GM18867 (cell line): ENCODE results near the gene CBY1.
A peak's percentile ranks its signal among the peaks of the same experiment; 100 is the strongest.

Source experiments
- ATAC-seq: cut with Tn5 transposase; IDR thresholded peaks from one replicate; pipeline ENCODE4 v1.9.1; 2021; ENCODE audit warnings: mild to moderate bottlenecking, moderate library complexity; ENCODE audit not compliant: unreplicated experiment

Gene CBY1

DNA sequence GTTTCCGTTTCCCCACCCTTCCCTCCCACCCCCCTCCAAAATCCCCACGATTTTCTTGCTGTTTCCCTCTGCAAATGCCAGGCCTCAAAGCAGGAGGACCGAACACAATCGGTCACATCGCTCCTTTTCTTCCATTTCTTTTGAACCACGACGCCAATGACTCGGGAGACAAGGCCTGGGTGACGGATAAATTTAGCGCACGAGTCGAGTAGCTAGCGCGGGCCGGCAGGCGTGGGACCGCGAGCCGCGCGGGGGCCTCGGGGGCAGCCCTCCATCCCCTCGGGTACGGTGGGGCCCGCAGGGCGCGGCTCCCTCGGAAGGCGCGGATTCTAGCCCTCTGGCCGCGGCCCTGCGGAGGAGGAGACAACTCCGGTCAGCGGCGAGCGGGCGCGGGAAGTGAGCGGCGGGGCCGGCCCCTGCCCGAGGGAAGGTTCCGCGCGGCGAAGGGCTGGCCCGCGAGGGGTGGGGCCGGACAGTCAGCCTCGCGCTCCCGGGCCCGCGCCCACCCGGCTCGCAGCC lies 43.9 kb downstream of the CBY1 start:
- no peak for ATAC-seq

DNA sequence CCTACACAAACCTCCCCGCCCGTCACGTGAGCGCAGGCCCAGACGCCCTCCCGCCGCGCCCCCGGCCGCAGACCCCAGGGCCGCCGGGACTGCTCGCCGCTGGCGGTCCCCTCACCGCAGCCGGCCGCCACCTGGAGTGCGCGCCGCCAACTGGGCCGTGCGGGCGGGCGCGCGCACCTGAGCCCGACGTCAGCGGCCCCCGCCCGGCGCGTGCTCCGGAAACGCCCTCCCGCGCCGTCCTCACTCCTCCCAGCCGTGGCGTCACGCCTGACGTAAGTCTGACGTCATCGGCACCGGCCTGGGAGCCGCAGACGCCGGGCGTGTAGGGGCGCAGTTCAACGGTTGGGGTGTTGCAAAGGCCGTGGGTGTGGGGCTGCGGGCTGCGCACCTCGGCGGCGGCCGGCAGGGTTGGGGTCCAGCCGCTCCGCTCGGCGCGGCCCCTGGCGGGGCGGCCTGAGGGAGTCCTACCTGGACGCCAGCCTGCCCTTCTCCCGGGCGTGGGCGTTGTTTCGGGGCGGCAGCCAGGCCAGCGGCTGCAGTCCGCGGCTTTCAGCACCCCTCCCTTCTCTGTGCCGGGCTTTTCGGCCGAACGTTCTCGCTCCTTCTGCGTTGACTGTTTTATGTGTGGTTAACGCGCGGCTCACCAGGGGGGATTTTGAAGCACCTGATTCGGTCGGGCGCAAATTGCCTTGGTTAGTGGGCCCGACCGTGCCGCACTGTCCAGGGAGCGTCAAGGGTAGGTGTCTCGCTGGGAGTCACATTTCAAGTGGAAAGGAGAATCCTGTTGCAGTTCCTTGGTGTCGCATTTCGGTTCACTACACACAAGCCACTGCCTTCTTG lies 44.6 kb downstream of the CBY1 start, which contains the start of gene JOSD1:
JOSD1 (minus strand) TSS at position 155 of the 840 bp plus-strand sequence. CDS start 956 bp downstream, outside the sequence.
- ATAC-seq, result peak; percentile 44

DNA sequence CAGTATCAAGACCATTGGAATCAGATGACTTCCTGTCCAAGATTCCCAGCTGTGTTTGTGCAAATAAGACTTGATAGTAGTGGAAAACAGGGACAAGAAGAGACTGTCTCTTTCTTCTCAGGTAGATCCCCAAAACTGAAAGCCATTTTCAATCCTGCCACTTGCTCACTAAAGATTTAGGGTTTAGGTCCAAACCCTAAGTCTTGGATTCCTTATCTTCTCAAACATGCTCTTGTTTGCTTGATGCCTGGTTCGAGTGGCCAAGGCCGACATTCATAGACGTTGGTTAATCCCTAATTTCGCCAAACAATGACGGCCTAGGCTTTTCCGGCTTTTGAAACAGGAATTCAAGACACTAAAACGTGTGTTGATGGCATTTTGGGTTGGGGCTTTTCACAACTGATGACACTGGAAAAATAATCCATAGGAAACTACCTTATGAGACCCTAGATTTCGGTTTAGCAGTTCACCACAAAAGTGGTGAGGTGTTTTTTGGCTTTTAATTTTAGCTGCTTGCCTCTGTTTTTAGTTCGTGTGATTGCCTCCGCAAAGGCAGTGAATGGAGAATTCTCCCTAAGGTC lies 48.3 kb downstream of the CBY1 start:
- no peak for ATAC-seq

DNA sequence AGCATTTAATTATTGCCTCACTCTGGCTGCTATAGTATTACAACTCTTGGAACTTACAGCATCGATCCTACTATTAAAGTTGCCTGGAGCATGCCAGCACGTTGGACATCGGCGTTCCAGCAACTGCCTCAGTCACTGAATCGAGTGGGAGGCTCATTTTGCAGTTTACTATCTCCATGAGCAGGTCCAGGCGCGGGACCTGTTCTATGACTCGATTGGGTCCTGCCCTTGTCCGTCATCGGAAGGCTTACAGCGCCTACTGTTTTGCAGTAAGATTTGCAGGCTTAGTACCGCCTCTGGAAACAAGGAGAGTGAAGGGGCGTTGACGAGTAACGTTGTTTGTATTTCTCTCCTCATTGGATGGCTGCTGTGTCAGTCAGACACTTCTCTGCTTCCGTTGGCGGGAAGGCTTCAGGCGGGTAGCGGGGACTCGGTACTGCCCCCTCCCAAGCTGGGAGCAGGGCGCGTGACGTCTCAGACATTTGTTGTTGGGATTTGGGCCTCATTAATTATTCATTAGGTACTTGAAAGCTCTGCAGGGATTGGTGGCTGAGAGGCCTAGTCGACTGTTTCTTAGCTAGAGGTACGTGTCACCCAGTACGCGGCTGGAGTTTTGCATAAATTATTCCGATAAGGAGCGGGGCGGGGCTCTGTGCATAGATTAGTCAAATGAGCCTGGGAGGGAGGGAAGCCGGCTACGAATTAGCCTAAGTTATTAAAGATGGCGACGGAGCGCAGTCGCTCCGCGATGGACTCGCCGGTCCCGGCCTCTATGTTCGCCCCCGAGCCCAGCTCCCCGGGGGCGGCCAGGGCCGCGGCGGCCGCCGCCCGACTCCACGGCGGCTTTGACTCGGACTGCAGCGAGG lies 49.0 kb downstream of the CBY1 start, which contains the start of gene GTPBP1:
GTPBP1 (plus strand) TSS at position 710 of the 866 bp plus-strand sequence; CDS start at position 722, 12 bp downstream.
- peak; percentile 72 for ATAC-seq

DNA sequence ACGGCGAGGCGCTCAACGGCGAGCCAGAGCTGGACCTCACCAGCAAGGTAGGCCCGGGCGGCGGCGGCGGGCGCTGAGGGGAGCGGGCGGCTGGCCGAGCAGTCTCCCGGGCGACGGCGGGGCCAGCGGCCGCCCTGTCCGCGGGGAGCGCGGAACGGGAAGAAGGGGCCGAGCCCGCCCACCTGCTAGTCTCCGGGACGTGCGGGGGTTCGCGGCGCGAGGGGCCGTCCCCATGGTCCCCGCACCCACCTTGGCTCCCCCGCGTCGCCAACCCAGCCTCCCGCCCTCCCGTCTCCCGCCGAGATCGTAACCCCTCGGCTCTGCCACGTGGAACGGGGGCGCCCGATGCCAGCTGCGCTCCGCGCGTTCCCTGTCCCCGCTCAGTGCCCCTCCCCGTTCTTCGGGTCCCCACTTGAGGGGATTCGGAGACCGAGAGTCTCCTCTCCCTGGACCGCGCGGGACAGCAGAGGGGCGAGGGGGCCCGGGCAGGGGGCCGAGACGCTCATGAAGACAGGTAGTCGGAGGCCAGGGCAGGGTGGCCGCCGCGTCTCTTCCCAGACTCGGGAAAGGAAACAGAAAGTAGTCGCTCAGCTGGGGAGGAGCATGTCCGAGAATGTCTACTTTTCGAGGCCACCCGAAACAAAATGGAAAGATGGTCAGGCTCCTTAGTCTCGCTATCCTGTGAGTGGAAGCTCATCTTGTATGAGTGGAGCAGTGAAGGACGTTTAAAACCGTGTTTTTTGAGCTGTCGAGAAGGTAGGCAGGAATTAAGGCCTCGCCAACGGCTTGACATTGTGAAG lies 49.9 kb downstream of the CBY1 start:
- peak; percentile 4 for ATAC-seq

DNA sequence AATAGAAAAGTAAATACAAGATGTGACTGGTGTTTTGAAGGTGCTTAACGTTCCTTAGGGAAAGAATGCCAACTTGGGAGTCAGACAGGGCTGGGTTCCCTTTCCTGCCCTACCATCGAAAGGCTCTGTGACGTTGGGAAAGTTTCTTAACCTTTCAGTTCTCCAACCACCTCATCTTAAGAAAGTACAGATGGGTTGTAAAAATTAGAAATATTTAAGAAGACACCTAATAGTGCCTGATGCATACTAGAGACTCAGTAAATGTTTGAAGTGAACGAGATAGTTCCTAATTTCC lies 50.4 kb downstream of the CBY1 start:
- ATAC-seq, result no peak

DNA sequence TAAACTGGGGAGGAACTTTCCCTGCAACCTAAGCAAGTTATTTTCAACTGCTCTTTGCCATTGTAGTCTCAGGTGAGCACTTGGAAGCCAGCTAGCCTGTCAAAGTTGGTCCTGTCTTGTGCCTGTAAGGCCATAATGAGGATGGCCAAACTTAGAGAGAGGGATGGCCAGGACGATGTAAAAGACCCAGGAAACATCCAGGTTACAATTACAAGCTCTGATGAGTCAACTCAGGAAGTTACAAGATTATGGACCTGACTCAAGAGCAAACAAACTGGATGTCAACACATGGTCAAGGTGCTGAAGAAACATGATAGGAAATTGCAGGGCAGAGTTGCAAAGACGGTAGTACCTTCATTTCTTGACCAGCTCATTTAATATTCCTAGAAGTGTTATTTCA lies 50.9 kb downstream of the CBY1 start:
- no peak for ATAC-seq

DNA sequence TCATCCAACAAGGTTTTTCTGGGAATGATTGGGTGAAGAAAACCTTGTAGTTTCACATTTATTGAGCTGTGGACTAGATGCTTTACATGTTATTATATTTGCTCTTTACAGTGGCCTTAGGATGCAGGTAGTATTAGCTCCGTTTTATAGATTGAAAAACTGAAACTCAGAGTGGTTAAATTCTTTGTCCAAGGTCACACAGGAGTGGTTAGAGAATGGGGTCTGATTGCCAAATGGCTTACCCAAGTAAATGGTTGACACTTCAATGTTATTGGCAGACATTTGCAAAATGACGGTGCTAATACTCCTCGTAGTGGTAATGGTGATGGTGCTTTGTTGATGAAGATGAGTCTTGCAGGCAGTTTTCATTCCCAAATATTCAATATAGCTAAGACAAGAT lies 51.5 kb downstream of the CBY1 start:
- no peak for ATAC-seq

DNA sequence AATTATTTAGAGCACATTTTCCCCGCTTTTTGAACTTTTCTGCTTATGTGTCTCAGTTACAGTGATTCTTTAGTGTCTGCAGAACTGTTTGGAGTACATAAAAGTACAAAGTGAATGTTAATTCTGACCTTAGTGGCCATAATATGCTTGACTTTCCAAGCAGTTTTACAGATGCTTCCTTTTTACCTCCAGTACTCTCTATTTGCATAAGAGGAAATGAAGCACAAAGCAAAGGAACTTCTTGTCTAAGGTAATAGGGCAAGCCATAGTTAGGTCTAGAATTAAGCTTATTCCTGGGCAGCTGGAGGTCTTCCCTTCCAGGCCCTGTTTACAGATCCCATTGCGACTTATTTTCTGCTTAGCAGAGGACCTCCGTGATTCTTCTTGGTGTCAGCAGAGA lies 52.9 kb downstream of the CBY1 start:
- ATAC-seq, result no peak

DNA sequence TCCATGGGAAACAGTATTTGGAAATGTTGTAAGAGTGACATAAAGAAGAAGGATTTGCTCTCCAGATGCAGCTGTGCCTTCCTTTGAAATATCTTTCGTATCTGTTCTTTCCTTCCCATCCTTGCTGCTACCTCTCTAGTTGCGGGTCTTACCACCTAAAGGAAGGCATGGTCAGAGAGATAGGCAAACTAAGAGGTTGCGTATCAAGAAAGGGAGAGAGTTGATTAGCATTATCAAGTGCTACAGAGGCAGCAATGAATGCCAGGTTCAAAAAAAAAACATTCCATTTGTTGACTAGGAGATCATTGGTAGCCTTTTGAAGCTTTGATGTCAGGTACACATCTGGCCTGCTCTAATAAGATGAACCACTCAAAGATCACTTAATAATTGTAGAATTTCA lies 53.9 kb downstream of the CBY1 start:
- no peak for ATAC-seq

DNA sequence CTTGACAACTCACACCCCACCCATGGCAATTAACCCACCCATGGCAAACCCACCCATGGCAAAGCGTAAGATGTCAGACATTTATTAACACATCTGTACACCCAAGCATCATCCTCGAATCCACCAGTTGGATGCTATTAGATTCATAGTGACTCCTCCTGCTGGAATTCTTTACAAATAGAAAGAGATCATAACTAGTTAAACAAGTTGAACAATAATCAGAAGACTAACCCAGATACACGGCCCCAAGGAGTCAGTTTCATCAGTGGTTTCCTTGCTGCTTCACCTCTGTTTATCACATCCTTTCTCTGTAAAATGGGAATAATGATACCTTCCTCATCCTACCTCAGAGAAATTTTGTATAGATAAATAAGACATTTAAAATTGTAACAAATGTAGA lies 54.4 kb downstream of the CBY1 start:
- ATAC-seq, result no peak

DNA sequence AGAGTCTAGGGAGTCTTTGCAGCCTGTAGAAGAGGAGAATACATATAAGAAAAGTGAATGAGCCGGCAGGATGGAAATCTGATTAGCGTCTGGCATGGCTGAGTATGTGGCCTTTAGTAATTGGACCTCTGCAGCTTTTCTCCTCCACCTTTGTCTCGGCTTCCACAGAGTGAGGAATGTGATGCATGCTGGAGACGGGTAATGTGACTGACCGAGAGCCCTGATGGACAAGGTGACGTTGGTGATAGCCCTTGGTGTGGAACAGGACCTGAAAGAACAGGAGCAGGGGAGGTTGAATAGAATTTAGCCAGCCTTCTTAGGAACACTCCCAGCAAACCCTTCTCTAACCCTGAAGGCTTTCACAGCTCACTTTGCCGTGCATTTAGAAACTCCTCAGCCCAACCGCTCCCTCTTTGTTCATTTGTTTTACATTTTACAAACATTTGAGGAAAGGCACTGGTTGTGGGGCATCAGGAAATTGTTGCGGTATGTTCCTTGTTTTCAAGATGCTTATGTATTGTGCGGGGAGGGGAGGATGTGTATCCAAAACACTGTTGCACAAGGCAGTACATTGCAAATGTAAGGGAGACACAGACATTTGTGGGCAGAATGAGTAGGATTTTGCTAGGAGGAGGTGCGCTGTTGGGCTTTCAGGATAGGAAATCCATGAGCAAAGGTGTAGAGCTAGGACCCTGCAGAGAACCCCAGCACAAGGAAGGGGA lies 56.2 kb downstream of the CBY1 start:
- ATAC-seq, result no peak

DNA sequence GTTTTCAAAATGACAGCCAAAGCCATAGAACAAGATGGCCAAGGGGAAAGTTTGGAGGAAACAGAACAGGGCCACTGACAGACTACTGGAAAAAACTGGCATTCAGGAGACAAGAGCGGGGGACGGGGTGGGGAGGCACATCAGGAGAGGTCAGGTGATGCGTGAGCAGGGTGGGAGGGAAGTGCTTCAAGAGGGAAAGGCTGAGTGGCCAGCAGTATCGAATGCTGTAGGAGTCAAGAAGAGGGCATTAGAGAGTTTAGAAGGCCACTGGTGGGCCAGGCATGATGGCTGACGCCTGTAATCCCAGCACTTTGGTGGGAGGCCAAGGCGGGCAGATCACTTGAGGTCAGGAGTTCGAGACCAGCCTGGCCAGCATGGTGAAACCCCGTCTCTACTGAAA lies 57.5 kb downstream of the CBY1 start:
- ATAC-seq, result no peak

DNA sequence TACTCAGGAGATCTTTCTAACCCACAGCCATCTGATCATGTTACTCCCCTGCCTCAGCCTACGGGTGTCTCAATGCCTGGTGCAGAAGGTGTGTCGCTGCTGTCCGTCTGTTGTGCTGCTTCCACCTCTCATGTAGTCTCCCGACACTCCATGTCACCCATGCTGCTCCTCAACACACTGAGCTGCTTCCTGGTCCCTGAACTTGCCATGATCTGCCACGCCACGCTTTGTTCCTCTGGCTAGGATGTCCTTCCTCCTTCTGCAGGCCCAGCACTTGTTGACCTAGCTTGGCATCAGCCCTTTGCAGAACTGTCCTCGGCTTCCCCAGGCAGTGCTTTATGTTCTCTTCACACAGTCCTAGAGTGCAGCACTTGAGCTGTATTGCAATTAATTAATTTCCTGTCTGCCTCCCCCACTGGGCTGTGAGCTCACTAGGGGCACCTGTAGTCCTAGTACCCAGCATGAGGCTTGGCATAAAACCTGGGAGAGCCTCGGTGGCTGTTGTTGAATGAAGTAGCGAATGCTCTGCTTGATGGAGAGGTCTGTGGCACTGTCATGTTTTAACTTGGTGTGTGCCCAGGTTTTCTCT lies 58.8 kb downstream of the CBY1 start:
- no peak for ATAC-seq

DNA sequence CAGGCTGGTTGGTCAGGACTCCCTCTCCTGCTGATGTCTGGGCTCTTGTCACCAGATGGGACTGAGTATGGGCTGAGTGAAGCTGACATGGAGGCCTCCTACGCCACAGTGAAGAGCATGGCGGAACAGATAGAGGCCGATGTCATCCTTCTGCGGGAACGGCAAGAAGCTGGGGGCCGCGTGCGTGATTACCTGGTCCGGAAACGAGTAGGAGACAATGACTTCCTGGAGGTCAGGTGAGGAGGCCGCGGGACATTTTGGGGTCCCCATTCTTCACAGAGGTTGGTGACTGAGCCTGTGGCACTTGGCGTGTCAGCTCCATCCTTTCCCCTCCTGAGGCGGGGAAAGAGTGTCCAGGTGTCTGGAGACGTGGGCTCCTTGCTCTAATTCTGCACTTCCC lies 59.4 kb downstream of the CBY1 start:
- no peak for ATAC-seq

DNA sequence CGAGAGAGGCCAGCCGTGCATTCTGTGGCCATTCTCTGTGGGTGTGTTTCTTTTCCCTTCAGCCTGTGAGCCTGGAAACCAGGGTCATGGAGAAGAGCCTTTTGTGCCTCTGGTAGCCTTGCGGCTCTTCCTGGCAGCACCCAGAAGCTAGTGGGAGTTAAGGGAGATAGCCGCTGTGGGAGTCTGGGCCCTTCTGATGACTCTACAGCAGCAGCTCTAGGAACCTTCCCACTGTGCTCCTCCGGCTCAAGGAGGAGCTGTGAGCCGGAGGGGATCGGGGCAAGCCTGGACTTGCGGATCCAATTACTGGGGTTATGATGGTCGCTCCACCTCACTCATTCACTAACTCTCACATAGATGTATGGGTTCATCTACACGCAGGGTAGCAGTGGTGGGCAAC lies 59.8 kb downstream of the CBY1 start:
- ATAC-seq, result no peak

DNA sequence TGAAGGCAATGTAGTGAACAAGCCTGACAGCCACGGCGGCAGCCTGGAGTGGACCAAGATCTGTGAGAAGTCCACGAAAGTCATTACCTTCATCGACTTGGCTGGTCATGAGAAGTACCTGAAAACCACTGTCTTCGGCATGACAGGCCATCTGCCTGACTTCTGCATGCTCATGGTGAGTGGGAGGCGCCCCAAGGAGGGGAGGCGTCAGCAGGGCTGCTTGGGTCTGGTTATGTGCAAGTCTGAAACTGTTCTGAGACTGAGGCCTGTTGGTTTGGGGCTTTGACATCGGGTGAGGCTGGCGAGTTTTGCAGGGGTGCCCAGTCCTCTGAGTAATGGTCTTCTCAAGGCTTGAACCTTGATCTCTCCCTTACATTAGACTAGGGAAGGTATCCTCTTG lies 60.4 kb downstream of the CBY1 start:
- ATAC-seq, result no peak

DNA sequence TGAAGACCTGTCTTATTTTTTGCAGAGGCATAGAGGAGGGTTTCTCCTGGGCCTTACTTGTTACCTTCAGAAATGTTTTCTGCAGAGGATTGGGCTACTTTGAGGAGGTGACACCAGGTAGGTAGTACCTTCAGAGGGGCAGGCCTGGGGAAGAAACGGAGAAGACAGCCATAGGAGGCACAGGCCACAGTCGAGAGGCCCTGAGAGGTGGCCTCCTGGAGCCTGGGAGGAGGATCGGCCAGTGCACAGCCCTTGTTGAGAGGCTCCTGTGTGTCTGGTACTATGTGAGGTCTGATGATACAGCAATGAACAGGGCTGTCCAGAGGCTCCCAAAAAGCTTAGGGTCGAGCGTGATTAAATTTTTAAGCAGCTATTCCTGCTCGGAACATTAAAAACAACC lies 60.8 kb downstream of the CBY1 start:
- ATAC-seq, result no peak

DNA sequence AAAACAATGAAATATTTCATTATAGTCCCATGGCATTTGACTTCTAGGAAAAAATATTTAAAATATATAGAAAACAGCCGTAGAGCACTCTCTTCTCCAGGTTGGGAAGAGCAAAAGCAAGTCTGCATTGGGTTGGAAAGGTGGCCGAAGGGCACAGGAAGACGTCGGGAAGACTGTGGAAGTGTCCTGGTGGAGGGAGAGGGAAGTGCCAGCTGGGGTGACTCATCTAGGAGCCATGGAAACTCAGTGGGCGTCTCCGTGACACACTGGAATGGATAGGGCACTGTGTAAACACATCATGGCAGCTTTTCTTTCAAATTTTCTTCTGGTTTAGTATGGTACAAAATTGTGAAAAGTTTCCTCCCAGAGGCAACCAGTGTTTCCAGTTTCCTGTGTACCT lies 62.0 kb downstream of the CBY1 start:
- ATAC-seq, result no peak

DNA sequence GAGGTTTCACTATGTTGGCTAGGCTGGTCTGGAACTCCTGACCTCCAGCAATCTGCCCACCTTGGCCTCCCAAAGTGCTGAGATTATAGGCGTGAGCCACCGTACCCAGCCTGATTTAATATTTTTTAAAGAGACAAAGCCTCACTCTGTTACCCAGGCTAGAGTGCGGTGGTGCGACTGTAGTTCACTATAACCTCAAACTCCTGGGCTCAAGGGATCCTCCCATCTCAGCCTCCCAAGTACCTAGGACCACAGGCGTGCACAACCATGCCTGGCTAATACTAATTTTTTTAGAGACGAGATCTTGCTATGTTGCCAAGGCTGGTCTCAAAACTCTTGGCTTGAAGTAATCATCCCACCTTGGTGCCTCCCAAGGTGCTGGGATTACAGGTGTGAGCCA lies 62.8 kb downstream of the CBY1 start:
- no peak for ATAC-seq
